Upper lobe of left lung (tissue), 6 donors: Measurements from ENCODE around the gene KIRREL3. TPM values are rescaled to one million over a fixed set of nuclear protein-coding genes. Genes with fewer than 3 reads are reported as not detected.

ENCODE experiments used
- ATAC-seq, 2 donors: fragments of 200-7000 bp; cut with Tn5 transposase; one replicate each; pipeline ENCODE4 v1.9.1; 2022; ENCODE audit warnings: mild to moderate bottlenecking in 2 of 2, moderate library complexity in 2 of 2; ENCODE audit not compliant: low FRiP score in 2 of 2
- DNase-seq, 2 donors: peaks; one replicate each; pipeline ENCODE4 v3.0.0-alpha.2; 2019 to 2020
- H3K27ac ChIP-seq, 4 donors: fragments of 200-600 bp; sonication (generic); one replicate each; pipeline ENCODE4 v1.5.1; 2016 to 2019
- H3K27me3 ChIP-seq, 4 donors: fragments of 200-600 bp; sonication (generic); one replicate each; pipeline ENCODE4 v1.5.1; 2017 to 2019
- H3K36me3 ChIP-seq, 4 donors: fragments of 200-600 bp; sonication (generic); one replicate each; pipeline ENCODE4 v1.5.1; 2016 to 2019
- H3K4me1 ChIP-seq, 4 donors: fragments of 200-600 bp; sonication (generic); one replicate each; pipeline ENCODE4 v1.5.1; 2018 to 2019
- H3K4me3 ChIP-seq, 4 donors: fragments of 200-600 bp; sonication (generic); one replicate each; pipeline ENCODE4 v1.5.1; 2017 to 2019; ENCODE audit warnings: mild to moderate bottlenecking in 2 of 4, moderate library complexity in 1 of 4
- H3K9me3 ChIP-seq, 4 donors: fragments of 200-600 bp; sonication (generic); one replicate each; pipeline ENCODE4 v1.5.1; 2018 to 2019
- EP300 ChIP-seq, 4 donors: sonication (generic); formaldehyde crosslinking; IDR thresholded peaks; one replicate each; pipeline ENCODE4 v1.5.1; 2017; ENCODE audit warnings: antibody characterized with exemption in 4 of 4, control low read depth in 2 of 4
- POLR2A ChIP-seq, 4 donors: fragments of 450-650 bp; IDR thresholded peaks; one replicate each; pipeline ENCODE4 v1.5.1; 2016 to 2017; ENCODE audit warnings: antibody characterized with exemption in 4 of 4, mild to moderate bottlenecking in 2 of 4
- POLR2AphosphoS5 ChIP-seq, 2 donors: sonication (generic); formaldehyde crosslinking; IDR thresholded peaks; one replicate each; pipeline ENCODE4 v1.5.1; 2017; ENCODE audit warnings: antibody characterized with exemption in 2 of 2
- WGBS, 2 donors: methylation state at CpG; one replicate each; pipeline ENCODE4 v1.1.5; 2017 to 2018; 5-methylcytosine and 5-hydroxymethylcytosine counted together
- total RNA-seq, 6 donors: library from RNA; depleted of rRNA in 4 of 6; stranded (reverse); fragments of >200 nt in 4 of 6; gene quantifications; one replicate each; pipeline versions ENCODE4 v1.1.0 to v1.2.1, GENCODE V29; 2016 to 2021
- TF ChIP-seq, protein P1 (sequence below), 6 experiments: fragments of 450-650 bp in 4 of 6; fragments of 200-600 bp in 2 of 6; sonication (generic) in 2 of 6; IDR thresholded peaks; one replicate each; pipeline ENCODE4 v1.5.1; 2016 to 2019; ENCODE audit warnings: antibody characterized with exemption in 6 of 6
- donor health status: DM: no; HTN: no; CAD: no; lungs with moderate emphysema.
- donor health status: DM: no; HTN: yes; CAD: no; lungs with severe emphysema.

The KIRREL3 gene
- total RNA-seq, 6 donors from 2014 or later = 0.22 to 0.24 TPM; not detected in 4

DNA sequence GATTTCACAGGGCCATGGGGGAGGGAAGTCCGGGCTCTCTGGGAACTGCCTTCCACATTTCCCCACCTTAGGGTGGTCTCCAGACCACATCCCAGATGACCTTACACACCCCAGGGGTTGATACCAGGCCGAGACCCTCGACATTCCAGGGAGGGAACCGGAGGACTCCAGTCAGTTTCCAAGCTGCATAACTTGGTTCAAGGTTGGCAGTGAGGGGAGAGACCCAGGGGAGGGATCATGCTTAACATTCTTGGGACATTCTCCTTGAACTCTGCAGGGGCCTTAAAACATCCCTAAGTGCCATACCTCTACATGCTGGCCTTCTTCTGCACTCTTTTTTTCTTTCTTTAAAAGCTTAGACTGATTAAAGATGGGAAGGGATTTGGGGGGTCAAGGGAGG lies 394.1 kb downstream of the KIRREL3 start:
- DNase-seq (no peak), ATAC-seq (no peak)
- WGBS, 2 donors = 51 to 94% methylated on average over 3 to 4 of the region's 4 CpGs
- no peaks in the 10 kb centered on the region for H3K9me3 ChIP-seq
- no peaks in the 10 kb centered on the region for H3K4me1 ChIP-seq
- no peak overlapping the region for H3K27ac ChIP-seq
- TF ChIP-seq POLR2AphosphoS5 (IDR thresholded peaks at IDR 0.05) (no peak), EP300 (IDR thresholded peaks at IDR 0.05) (no peak)
- no peak overlapping the region for H3K4me3 ChIP-seq
- H3K36me3 ChIP-seq = no peaks in the 10 kb centered on the region
- H3K27me3 ChIP-seq = no peaks in the 10 kb centered on the region

DNA sequence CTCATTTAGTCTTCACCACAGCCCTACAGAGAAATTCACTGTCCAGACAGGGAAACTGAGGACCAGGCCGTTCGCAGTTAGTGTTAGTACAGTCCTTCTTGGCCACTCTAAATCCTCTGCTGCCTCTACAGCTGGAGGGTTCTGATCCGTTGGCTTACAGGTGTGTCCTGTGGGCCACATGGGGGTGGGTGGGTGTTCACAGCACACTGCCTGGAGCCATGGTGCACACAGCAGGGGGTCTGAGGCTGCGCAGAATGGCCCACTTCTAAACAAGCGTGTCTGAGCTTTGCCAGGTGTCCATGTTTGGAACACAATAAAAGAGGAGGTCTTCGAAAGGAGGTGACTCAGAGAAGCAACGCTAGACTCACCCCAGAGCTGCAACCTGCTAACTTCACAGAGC lies 396.1 kb downstream of the KIRREL3 start:
- H3K9me3 ChIP-seq = no peaks in the 10 kb centered on the region
- no peak overlapping the region for H3K4me3 ChIP-seq
- no peaks in the 10 kb centered on the region for H3K36me3 ChIP-seq
- TF ChIP-seq, protein P1, sequence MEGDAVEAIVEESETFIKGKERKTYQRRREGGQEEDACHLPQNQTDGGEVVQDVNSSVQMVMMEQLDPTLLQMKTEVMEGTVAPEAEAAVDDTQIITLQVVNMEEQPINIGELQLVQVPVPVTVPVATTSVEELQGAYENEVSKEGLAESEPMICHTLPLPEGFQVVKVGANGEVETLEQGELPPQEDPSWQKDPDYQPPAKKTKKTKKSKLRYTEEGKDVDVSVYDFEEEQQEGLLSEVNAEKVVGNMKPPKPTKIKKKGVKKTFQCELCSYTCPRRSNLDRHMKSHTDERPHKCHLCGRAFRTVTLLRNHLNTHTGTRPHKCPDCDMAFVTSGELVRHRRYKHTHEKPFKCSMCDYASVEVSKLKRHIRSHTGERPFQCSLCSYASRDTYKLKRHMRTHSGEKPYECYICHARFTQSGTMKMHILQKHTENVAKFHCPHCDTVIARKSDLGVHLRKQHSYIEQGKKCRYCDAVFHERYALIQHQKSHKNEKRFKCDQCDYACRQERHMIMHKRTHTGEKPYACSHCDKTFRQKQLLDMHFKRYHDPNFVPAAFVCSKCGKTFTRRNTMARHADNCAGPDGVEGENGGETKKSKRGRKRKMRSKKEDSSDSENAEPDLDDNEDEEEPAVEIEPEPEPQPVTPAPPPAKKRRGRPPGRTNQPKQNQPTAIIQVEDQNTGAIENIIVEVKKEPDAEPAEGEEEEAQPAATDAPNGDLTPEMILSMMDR (IDR thresholded peaks at IDR 0.05) = no peak
- no peak for TF ChIP-seq EP300 (IDR thresholded peaks at IDR 0.05)
- TF ChIP-seq POLR2A (IDR thresholded peaks at IDR 0.05) = no peak
- no peak for TF ChIP-seq POLR2AphosphoS5 (IDR thresholded peaks at IDR 0.05)
- 77 to 85% methylated on average over 6 to 7 of the region's 7 CpGs for WGBS, 2 donors
- no peak for DNase-seq
- H3K27me3 ChIP-seq = no peaks in the 10 kb centered on the region
- H3K27ac ChIP-seq = no peak overlapping the region
- no peak for ATAC-seq
- H3K4me1 ChIP-seq = no peaks in the 10 kb centered on the region

DNA sequence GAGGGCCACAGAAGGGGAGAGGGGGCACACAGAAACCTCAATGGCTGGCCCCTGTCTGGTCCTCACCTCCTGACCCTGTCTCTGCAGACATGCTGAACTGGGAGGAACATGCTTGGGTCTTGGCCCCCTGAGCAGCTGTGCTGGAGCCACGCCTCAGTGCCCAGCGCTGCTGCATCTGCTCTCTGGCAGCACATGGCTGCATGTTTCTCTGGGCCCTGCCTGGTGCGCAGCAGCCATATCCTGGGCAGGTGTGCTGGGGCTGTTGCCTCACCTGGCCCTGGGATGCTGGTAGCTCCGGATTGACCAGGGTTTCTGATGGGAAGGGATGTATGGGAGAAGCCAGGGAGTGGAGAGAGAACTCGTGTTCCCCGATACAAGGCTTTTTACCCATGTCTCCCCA lies 397.1 kb downstream of the KIRREL3 start:
- 78 to 83% methylated on average over 4 to 6 of the region's 6 CpGs for WGBS, 2 donors
- DNase-seq (peak in 1 of 2 donors; percentile 54), ATAC-seq (no peak)
- Histone ChIP-seq H3K4me1 (no peaks in the 10 kb centered on the region), H3K9me3 (no peaks in the 10 kb centered on the region), H3K4me3 (no peak overlapping the region), H3K36me3 (no peaks in the 10 kb centered on the region), H3K27ac (no peak overlapping the region), H3K27me3 (no peaks in the 10 kb centered on the region)
- TF ChIP-seq EP300 (IDR thresholded peaks at IDR 0.05) (no peak), POLR2A (IDR thresholded peaks at IDR 0.05) (no peak), POLR2AphosphoS5 (IDR thresholded peaks at IDR 0.05) (no peak)

DNA sequence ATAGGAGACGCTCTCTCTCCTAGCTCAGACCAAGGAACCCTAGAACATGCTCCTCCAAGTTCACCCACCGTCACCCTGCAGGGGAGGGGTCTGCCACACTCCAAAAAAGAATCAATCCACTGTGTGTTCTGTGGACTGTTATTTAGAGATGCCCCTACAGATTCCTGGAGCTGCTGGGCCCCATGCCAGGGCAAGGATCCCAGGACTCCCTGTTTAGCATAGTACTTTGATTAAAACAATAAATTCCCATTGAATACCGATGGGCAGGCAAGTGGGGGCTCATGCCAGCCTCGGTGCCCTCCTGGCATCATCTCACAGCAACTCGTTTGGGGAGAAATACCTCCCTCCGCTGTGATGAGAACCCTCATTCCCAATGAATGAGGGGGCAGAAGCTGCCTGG lies 397.6 kb downstream of the KIRREL3 start:
- no peak for TF ChIP-seq POLR2A (IDR thresholded peaks at IDR 0.05)
- no peak for TF ChIP-seq EP300 (IDR thresholded peaks at IDR 0.05)
- TF ChIP-seq, protein P1 (IDR thresholded peaks at IDR 0.05) = no peak
- no peak for TF ChIP-seq POLR2AphosphoS5 (IDR thresholded peaks at IDR 0.05)
- H3K27me3 ChIP-seq = no peaks in the 10 kb centered on the region
- WGBS, 2 donors = 66 to 69% methylated on average over 2 to 6 of the region's 6 CpGs

DNA sequence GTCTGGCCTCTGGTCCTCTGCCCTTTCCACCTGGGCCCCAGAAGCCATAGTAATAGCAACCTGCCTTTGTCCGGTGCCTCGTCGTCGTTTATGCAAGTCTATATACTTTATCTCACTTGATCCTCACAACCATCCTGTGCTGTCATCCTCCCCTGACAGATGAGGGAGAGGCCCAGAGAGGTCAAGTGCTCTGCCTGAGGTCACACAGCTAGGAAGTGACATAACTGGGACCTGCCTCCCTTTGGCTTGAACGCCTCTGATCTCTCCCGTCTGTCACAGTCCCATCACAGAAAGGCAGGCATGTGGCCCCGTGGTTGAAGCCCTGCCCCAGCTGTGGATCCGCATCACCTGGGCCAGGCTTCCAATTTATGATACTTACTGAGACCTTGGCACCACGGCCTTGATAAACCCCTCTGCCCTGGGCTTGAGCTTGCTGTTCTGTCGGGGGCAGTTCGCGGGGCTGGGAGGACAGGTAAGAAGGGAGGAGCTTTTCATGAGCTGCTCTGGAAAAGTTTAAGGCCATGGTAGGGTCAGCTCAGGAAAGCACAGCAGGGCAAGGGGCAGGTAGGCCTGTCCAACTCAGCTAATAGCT lies 398.1 kb downstream of the KIRREL3 start:
- ATAC-seq (no peak), DNase-seq (no peak)
- H3K9me3 ChIP-seq = no peaks in the 10 kb centered on the region
- no peak overlapping the region for H3K27ac ChIP-seq
- 75 to 77% methylated on average over 10 to 12 of the region's 12 CpGs for WGBS, 2 donors
- H3K4me1 ChIP-seq = no peaks in the 10 kb centered on the region
- no peak for TF ChIP-seq POLR2AphosphoS5 (IDR thresholded peaks at IDR 0.05)
- TF ChIP-seq, protein P1 (IDR thresholded peaks at IDR 0.05) = no peak
- H3K27me3 ChIP-seq = no peaks in the 10 kb centered on the region
- no peaks in the 10 kb centered on the region for H3K36me3 ChIP-seq
- no peak overlapping the region for H3K4me3 ChIP-seq

More for the DNA sequence above, 397.6 kb downstream of the KIRREL3 start:
- H3K36me3 ChIP-seq = no peaks in the 10 kb centered on the region
- no peak for DNase-seq
- no peak for ATAC-seq
- H3K4me1 ChIP-seq = no peaks in the 10 kb centered on the region
- H3K9me3 ChIP-seq = no peaks in the 10 kb centered on the region
- no peak overlapping the region for H3K27ac ChIP-seq
- no peak overlapping the region for H3K4me3 ChIP-seq

DNA sequence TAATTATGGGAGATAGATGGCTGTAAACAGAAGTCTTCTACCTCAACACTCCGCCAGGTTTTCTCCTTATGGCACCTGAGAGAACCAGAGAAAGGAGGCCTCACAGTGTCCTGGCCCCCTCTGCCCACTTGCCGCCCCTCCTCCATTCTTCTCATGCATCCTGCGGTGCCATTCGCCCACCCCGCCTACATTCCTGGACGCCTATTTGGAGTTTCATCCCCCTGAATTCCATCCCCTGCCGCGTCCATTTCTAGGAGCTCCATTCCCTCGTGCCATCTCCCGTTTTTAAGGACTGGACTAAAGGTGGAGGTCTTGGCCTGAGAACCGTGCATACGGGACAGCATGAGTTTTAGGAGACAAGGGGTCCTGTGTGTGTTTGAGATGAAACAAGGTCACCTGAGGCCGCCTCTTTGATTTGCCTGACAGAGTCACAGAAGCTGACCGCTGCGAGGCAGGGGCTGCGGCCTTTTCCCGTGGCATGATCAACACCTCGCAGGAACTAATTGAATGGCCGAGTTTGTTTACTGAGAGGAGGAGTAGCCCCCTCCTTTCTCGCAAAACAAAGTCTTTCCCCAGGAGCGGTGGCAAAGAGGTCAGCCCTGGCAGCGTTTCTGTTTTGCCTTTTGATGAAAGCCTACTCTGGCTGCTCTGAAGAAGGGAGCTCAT lies 398.9 kb downstream of the KIRREL3 start:
- Histone ChIP-seq H3K4me3 (no peak overlapping the region), H3K4me1 (no peaks in the 10 kb centered on the region), H3K9me3 (no peaks in the 10 kb centered on the region), H3K36me3 (no peaks in the 10 kb centered on the region), H3K27me3 (no peaks in the 10 kb centered on the region), H3K27ac (no peak overlapping the region)
- no peak for ATAC-seq
- 71 to 72% methylated on average over 16 to 22 of the region's 22 CpGs for WGBS, 2 donors
- TF ChIP-seq POLR2A (IDR thresholded peaks at IDR 0.05) (no peak), EP300 (IDR thresholded peaks at IDR 0.05) (no peak), POLR2AphosphoS5 (IDR thresholded peaks at IDR 0.05) (no peak)
- TF ChIP-seq, protein P1 (IDR thresholded peaks at IDR 0.05) = no peak
- DNase-seq = no peak
